GM23338 (cell line): ENCODE measurements around the gene BUB1B. TPM values are rescaled to one million over a fixed set of nuclear protein-coding genes. Genes with fewer than 3 reads are reported as not detected.

Experiments used
- ATAC-seq: fragments of 200-7000 bp; cut with Tn5 transposase; 3 replicates; pipeline ENCODE4 v1.9.1; 2020
- DNase-seq: peaks from one replicate; pipeline ENCODE4 v3.0.0-alpha.2; 2015; ENCODE audit warnings: low spot score
- H2AFZ ChIP-seq: fragments of 200-600 bp; sonication (generic); 2 replicates; pipeline ENCODE4 v1.8.0; 2016; ENCODE audit warnings: antibody characterized with exemption, mild to moderate bottlenecking, moderate library complexity
- H3F3A ChIP-seq: fragments of 200-600 bp; sonication (generic); replicated peaks from 2 replicates; pipeline ENCODE4 v1.8.0; 2017; ENCODE audit warnings: antibody characterized with exemption, mixed run types, low read depth
- H3K27ac ChIP-seq: fragments of 200-600 bp; sonication (generic); 2 replicates; pipeline ENCODE4 v1.6.1; 2016; ENCODE audit warnings: low read depth
- H3K27me3 ChIP-seq: fragments of 200-600 bp; sonication (generic); 2 replicates; pipeline ENCODE4 v1.8.0; 2016; ENCODE audit warnings: mild to moderate bottlenecking, mixed run types, moderate library complexity; ENCODE audit not compliant: insufficient read depth
- H3K36me3 ChIP-seq: fragments of 200-600 bp; sonication (generic); 2 replicates; pipeline ENCODE4 v1.8.0; 2016; ENCODE audit warnings: mild to moderate bottlenecking; ENCODE audit not compliant: insufficient read depth
- H3K4me1 ChIP-seq: fragments of 200-600 bp; sonication (generic); 2 replicates; pipeline ENCODE4 v1.8.0; 2016; ENCODE audit warnings: mild to moderate bottlenecking, moderate library complexity; ENCODE audit not compliant: insufficient read depth
- H3K4me2 ChIP-seq: fragments of 200-600 bp; sonication (generic); 2 replicates; pipeline ENCODE4 v1.7.1; 2017; ENCODE audit warnings: mixed run types
- H3K4me3 ChIP-seq: fragments of 200-600 bp; sonication (generic); 2 replicates; pipeline ENCODE4 v1.6.1; 2016; ENCODE audit warnings: mixed run types
- H3K79me2 ChIP-seq: fragments of 200-600 bp; sonication (generic); replicated peaks from 2 replicates; pipeline ENCODE4 v1.8.0; 2017; ENCODE audit warnings: mild to moderate bottlenecking; ENCODE audit not compliant: insufficient read depth
- H3K9me2 ChIP-seq: fragments of 200-600 bp; sonication (generic); 2 replicates; pipeline ENCODE4 v1.8.0; 2017; ENCODE audit not compliant: insufficient read depth
- H4K20me1 ChIP-seq: fragments of 200-600 bp; sonication (generic); replicated peaks from 2 replicates; pipeline ENCODE4 v1.8.0; 2017; ENCODE audit warnings: mild to moderate bottlenecking; ENCODE audit not compliant: insufficient read depth
- H3K27ac Mint-ChIP-seq: 2 replicates; pipeline ENCODE4 v1.8.0; 2020; ENCODE audit warnings: inconsistent platforms, mild to moderate bottlenecking, moderate library complexity, mixed read lengths
- H3K27me3 Mint-ChIP-seq: 3 replicates; pipeline ENCODE4 v1.8.0; 2022; ENCODE audit warnings: low read depth, mild to moderate bottlenecking, moderate library complexity, mixed read lengths, inconsistent platforms; ENCODE audit not compliant: insufficient read depth, poor library complexity
- H3K36me3 Mint-ChIP-seq: 3 replicates; pipeline ENCODE4 v1.8.0; 2021; ENCODE audit warnings: low read depth, mild to moderate bottlenecking, inconsistent platforms, moderate library complexity, mixed read lengths
- H3K4me1 Mint-ChIP-seq: 3 replicates; pipeline ENCODE4 v1.8.0; 2020; ENCODE audit warnings: mild to moderate bottlenecking, inconsistent platforms, mixed read lengths
- H3K4me3 Mint-ChIP-seq: 3 replicates; pipeline ENCODE4 v1.8.0; 2021; ENCODE audit warnings: moderate library complexity, mild to moderate bottlenecking, inconsistent platforms, mixed read lengths
- H3K9me3 Mint-ChIP-seq: 3 replicates; pipeline ENCODE4 v1.8.0; 2020; ENCODE audit warnings: moderate library complexity, mild to moderate bottlenecking, inconsistent platforms, mixed read lengths
- CREB1 ChIP-seq: fragments of 250-450 bp; sonication (Bioruptor Pico); IDR thresholded peaks from 2 replicates; pipeline ENCODE4 v1.5.0; 2020; ENCODE audit warnings: low read depth, mild to moderate bottlenecking, moderate library complexity
- EZH2 ChIP-seq: fragments of 200-600 bp; sonication (generic); IDR thresholded peaks from one replicate; pipeline ENCODE4 v1.8.0; 2017; ENCODE audit warnings: antibody characterized with exemption, mild to moderate bottlenecking, low read depth; ENCODE audit not compliant: unreplicated experiment
- EZH2phosphoT487 ChIP-seq: fragments of 200-600 bp; sonication (generic); IDR thresholded peaks from one replicate; pipeline ENCODE4 v1.8.1; 2018; ENCODE audit warnings: antibody characterized with exemption; ENCODE audit not compliant: unreplicated experiment
- JUNB ChIP-seq: IDR thresholded peaks from one replicate; pipeline ENCODE4 v1.6.1; 2016; ENCODE audit warnings: antibody characterized with exemption; ENCODE audit not compliant: unreplicated experiment
- NANOG ChIP-seq: IDR thresholded peaks from 2 replicates; pipeline ENCODE4 v1.6.1; 2016; ENCODE audit warnings: antibody characterized with exemption, borderline replicate concordance
- POLR2AphosphoS5 ChIP-seq: IDR thresholded peaks from 2 replicates; pipeline ENCODE4 v1.6.1; 2016; ENCODE audit warnings: antibody characterized with exemption, low read depth
- STAT1 ChIP-seq: IDR thresholded peaks from one replicate; pipeline ENCODE4 v1.6.1; 2016; ENCODE audit warnings: antibody characterized with exemption; ENCODE audit not compliant: unreplicated experiment
- ZNF114 ChIP-seq: fragments of 250-450 bp; sonication (Bioruptor Pico); IDR thresholded peaks from 2 replicates; pipeline ENCODE4 v1.5.0; 2020; ENCODE audit warnings: mild to moderate bottlenecking, moderate library complexity
- ZNF331 ChIP-seq: fragments of 250-450 bp; sonication (Bioruptor Pico); IDR thresholded peaks from 2 replicates; pipeline ENCODE4 v1.5.0; 2020; ENCODE audit warnings: low read depth, mild to moderate bottlenecking, moderate library complexity
- polyA plus RNA-seq: library from polyadenylated mRNA; unstranded; fragments of >200 nt; fragmentation: Nextera tagmentation; extraction: Ambion mirVana; gene quantifications from 2 replicates; pipeline ENCODE4 v1.2.1, GENCODE V29; 2016
- total RNA-seq: library from RNA; depleted of rRNA; stranded (reverse); fragments of >200 nt; shearing (Covaris generic); gene quantifications from 2 replicates; pipeline ENCODE4 v1.2.3, GENCODE V29; 2014
- TF ChIP-seq, protein P1 (sequence below): IDR thresholded peaks from one replicate; pipeline ENCODE4 v1.6.1; 2018; ENCODE audit warnings: antibody characterized with exemption; ENCODE audit not compliant: unreplicated experiment
- TF ChIP-seq, protein P2 (sequence below): fragments of 250-450 bp; sonication (Bioruptor Pico); IDR thresholded peaks from 2 replicates; pipeline ENCODE4 v1.5.0; 2020; ENCODE audit warnings: mild to moderate bottlenecking, moderate library complexity
- TF ChIP-seq, protein P3 (sequence below): IDR thresholded peaks from 2 replicates; pipeline ENCODE4 v1.6.1; 2016; ENCODE audit warnings: antibody characterized with exemption
- TF ChIP-seq, protein P4 (sequence below), 2 experiments: fragments of 200-600 bp in 1 of 2; sonication (generic) in 1 of 2; conservative IDR thresholded peaks; 2 replicates each; pipeline versions ENCODE4 v1.5.1 to v1.6.1; 2016 to 2017; ENCODE audit warnings: antibody characterized with exemption in 2 of 2, low read depth in 2 of 2, mild to moderate bottlenecking in 2 of 2, moderate library complexity in 1 of 2

The BUB1B gene
- total and polyA plus RNA-seq, 2 experiments from 2014 or later = 77.7 to 160 TPM

DNA sequence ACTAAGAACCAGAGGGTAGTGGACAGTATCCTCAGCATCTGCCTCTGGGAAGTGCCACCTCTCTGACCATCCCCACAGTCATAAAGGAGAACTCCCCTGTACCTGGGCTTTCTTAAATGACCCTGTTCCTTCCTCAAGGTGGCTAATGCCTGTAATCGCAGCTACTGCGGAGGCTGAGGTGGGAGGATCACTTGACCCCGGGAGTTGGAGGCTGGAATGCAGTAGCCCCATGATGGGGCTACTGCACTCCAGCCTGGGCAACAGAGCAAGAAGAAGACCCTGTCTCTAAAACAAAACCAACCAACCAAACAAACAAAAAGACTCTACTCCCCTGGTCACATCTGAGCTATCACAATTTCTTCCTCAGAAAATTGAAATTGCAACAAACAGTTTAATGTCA, 848 bp upstream of the BUB1B start:
- no peaks in the 10 kb centered on the region for H3K27me3 ChIP-seq
- no peak overlapping the region for H3K4me3 ChIP-seq
- peaks cover 32% of the 10 kb centered on the region for H4K20me1 ChIP-seq
- Mint-ChIP-seq H3K27me3 (peaks cover 15% of the 10 kb centered on the region), H3K36me3 (peaks cover 18% of the 10 kb centered on the region), H3K27ac (no peak overlapping the region), H3K4me3 (no peak overlapping the region), H3K4me1 (peaks cover 37% of the 10 kb centered on the region), H3K9me3 (no peaks in the 10 kb centered on the region)
- H3K27ac ChIP-seq = no peak overlapping the region; the same call in 1 of the 2 replicates
- H3K4me2 ChIP-seq = no peak overlapping the region
- peaks cover 41% of the 10 kb centered on the region for H3K79me2 ChIP-seq
- H3K36me3 ChIP-seq = peaks cover 6% of the 10 kb centered on the region
- DNase-seq = no peak
- H3F3A ChIP-seq = peaks cover 22% of the 10 kb centered on the region; the same call in 1 of the 2 replicates
- TF ChIP-seq EZH2phosphoT487 (no peak), ZNF331 (CRISPR knock-in tag) (no peak), EZH2 (no peak), JUNB (no peak), ZNF114 (no peak), POLR2AphosphoS5 (no peak), CREB1 (no peak), STAT1 (no peak), NANOG (no peak)
- TF ChIP-seq, protein P1, sequence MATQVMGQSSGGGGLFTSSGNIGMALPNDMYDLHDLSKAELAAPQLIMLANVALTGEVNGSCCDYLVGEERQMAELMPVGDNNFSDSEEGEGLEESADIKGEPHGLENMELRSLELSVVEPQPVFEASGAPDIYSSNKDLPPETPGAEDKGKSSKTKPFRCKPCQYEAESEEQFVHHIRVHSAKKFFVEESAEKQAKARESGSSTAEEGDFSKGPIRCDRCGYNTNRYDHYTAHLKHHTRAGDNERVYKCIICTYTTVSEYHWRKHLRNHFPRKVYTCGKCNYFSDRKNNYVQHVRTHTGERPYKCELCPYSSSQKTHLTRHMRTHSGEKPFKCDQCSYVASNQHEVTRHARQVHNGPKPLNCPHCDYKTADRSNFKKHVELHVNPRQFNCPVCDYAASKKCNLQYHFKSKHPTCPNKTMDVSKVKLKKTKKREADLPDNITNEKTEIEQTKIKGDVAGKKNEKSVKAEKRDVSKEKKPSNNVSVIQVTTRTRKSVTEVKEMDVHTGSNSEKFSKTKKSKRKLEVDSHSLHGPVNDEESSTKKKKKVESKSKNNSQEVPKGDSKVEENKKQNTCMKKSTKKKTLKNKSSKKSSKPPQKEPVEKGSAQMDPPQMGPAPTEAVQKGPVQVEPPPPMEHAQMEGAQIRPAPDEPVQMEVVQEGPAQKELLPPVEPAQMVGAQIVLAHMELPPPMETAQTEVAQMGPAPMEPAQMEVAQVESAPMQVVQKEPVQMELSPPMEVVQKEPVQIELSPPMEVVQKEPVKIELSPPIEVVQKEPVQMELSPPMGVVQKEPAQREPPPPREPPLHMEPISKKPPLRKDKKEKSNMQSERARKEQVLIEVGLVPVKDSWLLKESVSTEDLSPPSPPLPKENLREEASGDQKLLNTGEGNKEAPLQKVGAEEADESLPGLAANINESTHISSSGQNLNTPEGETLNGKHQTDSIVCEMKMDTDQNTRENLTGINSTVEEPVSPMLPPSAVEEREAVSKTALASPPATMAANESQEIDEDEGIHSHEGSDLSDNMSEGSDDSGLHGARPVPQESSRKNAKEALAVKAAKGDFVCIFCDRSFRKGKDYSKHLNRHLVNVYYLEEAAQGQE = no peak
- TF ChIP-seq, protein P2, sequence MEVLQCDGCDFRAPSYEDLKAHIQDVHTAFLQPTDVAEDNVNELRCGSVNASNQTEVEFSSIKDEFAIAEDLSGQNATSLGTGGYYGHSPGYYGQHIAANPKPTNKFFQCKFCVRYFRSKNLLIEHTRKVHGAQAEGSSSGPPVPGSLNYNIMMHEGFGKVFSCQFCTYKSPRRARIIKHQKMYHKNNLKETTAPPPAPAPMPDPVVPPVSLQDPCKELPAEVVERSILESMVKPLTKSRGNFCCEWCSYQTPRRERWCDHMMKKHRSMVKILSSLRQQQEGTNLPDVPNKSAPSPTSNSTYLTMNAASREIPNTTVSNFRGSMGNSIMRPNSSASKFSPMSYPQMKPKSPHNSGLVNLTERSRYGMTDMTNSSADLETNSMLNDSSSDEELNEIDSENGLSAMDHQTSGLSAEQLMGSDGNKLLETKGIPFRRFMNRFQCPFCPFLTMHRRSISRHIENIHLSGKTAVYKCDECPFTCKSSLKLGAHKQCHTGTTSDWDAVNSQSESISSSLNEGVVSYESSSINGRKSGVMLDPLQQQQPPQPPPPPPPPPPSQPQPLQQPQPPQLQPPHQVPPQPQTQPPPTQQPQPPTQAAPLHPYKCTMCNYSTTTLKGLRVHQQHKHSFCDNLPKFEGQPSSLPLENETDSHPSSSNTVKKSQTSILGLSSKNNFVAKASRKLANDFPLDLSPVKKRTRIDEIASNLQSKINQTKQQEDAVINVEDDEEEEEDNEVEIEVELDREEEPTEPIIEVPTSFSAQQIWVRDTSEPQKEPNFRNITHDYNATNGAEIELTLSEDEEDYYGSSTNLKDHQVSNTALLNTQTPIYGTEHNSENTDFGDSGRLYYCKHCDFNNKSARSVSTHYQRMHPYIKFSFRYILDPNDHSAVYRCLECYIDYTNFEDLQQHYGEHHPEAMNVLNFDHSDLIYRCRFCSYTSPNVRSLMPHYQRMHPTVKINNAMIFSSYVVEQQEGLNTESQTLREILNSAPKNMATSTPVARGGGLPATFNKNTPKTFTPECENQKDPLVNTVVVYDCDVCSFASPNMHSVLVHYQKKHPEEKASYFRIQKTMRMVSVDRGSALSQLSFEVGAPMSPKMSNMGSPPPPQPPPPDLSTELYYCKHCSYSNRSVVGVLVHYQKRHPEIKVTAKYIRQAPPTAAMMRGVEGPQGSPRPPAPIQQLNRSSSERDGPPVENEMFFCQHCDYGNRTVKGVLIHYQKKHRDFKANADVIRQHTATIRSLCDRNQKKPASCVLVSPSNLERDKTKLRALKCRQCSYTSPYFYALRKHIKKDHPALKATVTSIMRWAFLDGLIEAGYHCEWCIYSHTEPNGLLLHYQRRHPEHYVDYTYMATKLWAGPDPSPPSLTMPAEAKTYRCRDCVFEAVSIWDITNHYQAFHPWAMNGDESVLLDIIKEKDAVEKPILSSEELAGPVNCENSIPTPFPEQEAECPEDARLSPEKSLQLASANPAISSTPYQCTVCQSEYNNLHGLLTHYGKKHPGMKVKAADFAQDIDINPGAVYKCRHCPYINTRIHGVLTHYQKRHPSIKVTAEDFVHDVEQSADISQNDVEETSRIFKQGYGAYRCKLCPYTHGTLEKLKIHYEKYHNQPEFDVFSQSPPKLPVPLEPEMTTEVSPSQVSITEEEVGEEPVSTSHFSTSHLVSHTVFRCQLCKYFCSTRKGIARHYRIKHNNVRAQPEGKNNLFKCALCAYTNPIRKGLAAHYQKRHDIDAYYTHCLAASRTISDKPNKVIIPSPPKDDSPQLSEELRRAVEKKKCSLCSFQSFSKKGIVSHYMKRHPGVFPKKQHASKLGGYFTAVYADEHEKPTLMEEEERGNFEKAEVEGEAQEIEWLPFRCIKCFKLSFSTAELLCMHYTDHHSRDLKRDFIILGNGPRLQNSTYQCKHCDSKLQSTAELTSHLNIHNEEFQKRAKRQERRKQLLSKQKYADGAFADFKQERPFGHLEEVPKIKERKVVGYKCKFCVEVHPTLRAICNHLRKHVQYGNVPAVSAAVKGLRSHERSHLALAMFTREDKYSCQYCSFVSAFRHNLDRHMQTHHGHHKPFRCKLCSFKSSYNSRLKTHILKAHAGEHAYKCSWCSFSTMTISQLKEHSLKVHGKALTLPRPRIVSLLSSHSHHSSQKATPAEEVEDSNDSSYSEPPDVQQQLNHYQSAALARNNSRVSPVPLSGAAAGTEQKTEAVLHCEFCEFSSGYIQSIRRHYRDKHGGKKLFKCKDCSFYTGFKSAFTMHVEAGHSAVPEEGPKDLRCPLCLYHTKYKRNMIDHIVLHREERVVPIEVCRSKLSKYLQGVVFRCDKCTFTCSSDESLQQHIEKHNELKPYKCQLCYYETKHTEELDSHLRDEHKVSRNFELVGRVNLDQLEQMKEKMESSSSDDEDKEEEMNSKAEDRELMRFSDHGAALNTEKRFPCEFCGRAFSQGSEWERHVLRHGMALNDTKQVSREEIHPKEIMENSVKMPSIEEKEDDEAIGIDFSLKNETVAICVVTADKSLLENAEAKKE = no peak
- TF ChIP-seq, protein P3, sequence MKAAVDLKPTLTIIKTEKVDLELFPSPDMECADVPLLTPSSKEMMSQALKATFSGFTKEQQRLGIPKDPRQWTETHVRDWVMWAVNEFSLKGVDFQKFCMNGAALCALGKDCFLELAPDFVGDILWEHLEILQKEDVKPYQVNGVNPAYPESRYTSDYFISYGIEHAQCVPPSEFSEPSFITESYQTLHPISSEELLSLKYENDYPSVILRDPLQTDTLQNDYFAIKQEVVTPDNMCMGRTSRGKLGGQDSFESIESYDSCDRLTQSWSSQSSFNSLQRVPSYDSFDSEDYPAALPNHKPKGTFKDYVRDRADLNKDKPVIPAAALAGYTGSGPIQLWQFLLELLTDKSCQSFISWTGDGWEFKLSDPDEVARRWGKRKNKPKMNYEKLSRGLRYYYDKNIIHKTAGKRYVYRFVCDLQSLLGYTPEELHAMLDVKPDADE = no peak
- TF ChIP-seq, protein P4, sequence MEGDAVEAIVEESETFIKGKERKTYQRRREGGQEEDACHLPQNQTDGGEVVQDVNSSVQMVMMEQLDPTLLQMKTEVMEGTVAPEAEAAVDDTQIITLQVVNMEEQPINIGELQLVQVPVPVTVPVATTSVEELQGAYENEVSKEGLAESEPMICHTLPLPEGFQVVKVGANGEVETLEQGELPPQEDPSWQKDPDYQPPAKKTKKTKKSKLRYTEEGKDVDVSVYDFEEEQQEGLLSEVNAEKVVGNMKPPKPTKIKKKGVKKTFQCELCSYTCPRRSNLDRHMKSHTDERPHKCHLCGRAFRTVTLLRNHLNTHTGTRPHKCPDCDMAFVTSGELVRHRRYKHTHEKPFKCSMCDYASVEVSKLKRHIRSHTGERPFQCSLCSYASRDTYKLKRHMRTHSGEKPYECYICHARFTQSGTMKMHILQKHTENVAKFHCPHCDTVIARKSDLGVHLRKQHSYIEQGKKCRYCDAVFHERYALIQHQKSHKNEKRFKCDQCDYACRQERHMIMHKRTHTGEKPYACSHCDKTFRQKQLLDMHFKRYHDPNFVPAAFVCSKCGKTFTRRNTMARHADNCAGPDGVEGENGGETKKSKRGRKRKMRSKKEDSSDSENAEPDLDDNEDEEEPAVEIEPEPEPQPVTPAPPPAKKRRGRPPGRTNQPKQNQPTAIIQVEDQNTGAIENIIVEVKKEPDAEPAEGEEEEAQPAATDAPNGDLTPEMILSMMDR (conservative IDR thresholded peaks at IDR 0.05; ENCODE audit: low read depth in 2 of 2) = no peak
- H3K9me2 ChIP-seq = peaks cover 14% of the 10 kb centered on the region; the same call in 1 of the 2 replicates
- H2AFZ ChIP-seq = no peak overlapping the region
- peaks cover 41% of the 10 kb centered on the region for H3K4me1 ChIP-seq
- ATAC-seq = no peak
